Measurements from ENCODE around the gene ARHGEF33. TPM values are rescaled to one million over a fixed set of nuclear protein-coding genes. Genes with fewer than 3 reads are reported as not detected.

The ARHGEF33 gene
- total and polyA plus RNA-seq, 2 experiments from 2014 or later = 0.54 to 0.75 TPM

DNA sequence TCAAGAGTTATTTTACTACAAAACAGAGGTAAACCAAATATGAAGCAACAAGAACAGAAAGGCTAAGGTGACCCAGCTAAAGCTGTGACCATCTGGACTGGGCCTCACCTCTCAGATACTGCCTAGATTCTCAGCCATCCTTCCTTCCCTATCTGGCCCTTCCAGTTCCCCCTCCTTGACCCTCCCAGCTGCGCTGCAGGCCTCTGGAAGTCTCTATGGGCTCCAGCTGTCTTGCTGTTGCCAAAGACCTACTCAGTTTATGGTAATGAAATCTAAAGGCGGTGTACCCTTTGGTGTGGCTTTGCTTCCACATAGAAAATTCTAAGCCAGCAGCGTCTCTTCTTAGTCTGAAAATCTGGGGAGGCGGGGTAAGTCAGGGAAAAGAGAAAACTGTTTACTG lies 55.7 kb downstream of the ARHGEF33 start:
- H3K36me3 ChIP-seq (ENCODE audit: low read depth) = no peaks in the 10 kb centered on the region
- TF ChIP-seq EZH2phosphoT487 (IDR thresholded peaks at IDR 0.05; ENCODE audit: insufficient read depth, low read depth) (no peak), EZH2 (IDR thresholded peaks at IDR 0.05; ENCODE audit: insufficient read depth, poor library complexity, severe bottlenecking) (no peak)

GRCh38 chr2:38945911-38946310 lies 56.2 kb downstream of the ARHGEF33 start:
- Histone ChIP-seq H3K9ac (no peak overlapping the region), H3K27ac (no peak overlapping the region), H2AFZ (no peak overlapping the region), H3K27me3 (replicated peaks; ENCODE audit: insufficient read depth) (no peaks in the 10 kb centered on the region), H3F3A (ENCODE audit: insufficient read depth) (peaks cover 11% of the 10 kb centered on the region), H3K36me3 (ENCODE audit: low read depth) (no peaks in the 10 kb centered on the region), H3K79me2 (ENCODE audit: insufficient read depth) (no peaks in the 10 kb centered on the region), H3K4me3 (no peak overlapping the region), H3K4me2 (ENCODE audit: unreplicated experiment) (no peak overlapping the region), H4K20me1 (ENCODE audit: insufficient read depth) (no peaks in the 10 kb centered on the region), H3K4me1 (ENCODE audit: insufficient read depth) (peaks cover 6% of the 10 kb centered on the region; the same call in 1 of the 2 replicates), H3K9me2 (ENCODE audit: insufficient read depth) (no peaks in the 10 kb centered on the region), H3K9me3 (ENCODE audit: low read depth) (no peaks in the 10 kb centered on the region)
- no peak for TF ChIP-seq EZH2 (IDR thresholded peaks at IDR 0.05; ENCODE audit: insufficient read depth, poor library complexity, severe bottlenecking)
- no peak for TF ChIP-seq EZH2phosphoT487 (IDR thresholded peaks at IDR 0.05; ENCODE audit: insufficient read depth, low read depth)
- WGBS, 2 experiments (ENCODE audit: low coverage in 1 of 2, low lambda C conversion rate in 2 of 2, missing lambda C conversion rate in 2 of 2) = 83 to 89% methylated on average over 5 of the region's 5 CpGs
- in situ Hi-C loops (cut with MboI) = no loop called here
- DNase-seq = no peak

More for the DNA sequence above, 55.7 kb downstream of the ARHGEF33 start:
- Histone ChIP-seq H2AFZ (no peak overlapping the region), H3K4me2 (ENCODE audit: unreplicated experiment) (no peak overlapping the region), H3K9ac (no peak overlapping the region), H3F3A (ENCODE audit: insufficient read depth) (peaks cover 11% of the 10 kb centered on the region), H3K9me2 (ENCODE audit: insufficient read depth) (no peaks in the 10 kb centered on the region), H4K20me1 (ENCODE audit: insufficient read depth) (no peaks in the 10 kb centered on the region), H3K4me1 (ENCODE audit: insufficient read depth) (peaks cover 6% of the 10 kb centered on the region; the same call in 1 of the 2 replicates), H3K4me3 (no peak overlapping the region), H3K79me2 (ENCODE audit: insufficient read depth) (no peaks in the 10 kb centered on the region), H3K9me3 (ENCODE audit: low read depth) (no peaks in the 10 kb centered on the region), H3K27me3 (replicated peaks; ENCODE audit: insufficient read depth) (no peaks in the 10 kb centered on the region), H3K27ac (no peak overlapping the region)
- DNase-seq = no peak
- in situ Hi-C loops (cut with MboI) = no loop called here
- 96 to 98% methylated on average over 4 of the region's 4 CpGs for WGBS, 2 experiments (ENCODE audit: low coverage in 1 of 2, low lambda C conversion rate in 2 of 2, missing lambda C conversion rate in 2 of 2)

GRCh38 chr2:38947241-38948239 lies 57.9 kb downstream of the ARHGEF33 start:
- Histone ChIP-seq H3F3A (ENCODE audit: insufficient read depth) (peaks cover 11% of the 10 kb centered on the region), H3K9me3 (ENCODE audit: low read depth) (no peaks in the 10 kb centered on the region), H3K79me2 (ENCODE audit: insufficient read depth) (no peaks in the 10 kb centered on the region), H3K4me3 (no peak overlapping the region), H2AFZ (no peak overlapping the region), H3K36me3 (ENCODE audit: low read depth) (no peaks in the 10 kb centered on the region), H3K9ac (no peak overlapping the region), H3K27ac (no peak overlapping the region), H3K4me1 (ENCODE audit: insufficient read depth) (peaks cover 6% of the 10 kb centered on the region; the same call in 1 of the 2 replicates), H3K4me2 (ENCODE audit: unreplicated experiment) (no peak overlapping the region), H3K9me2 (ENCODE audit: insufficient read depth) (no peaks in the 10 kb centered on the region), H3K27me3 (replicated peaks; ENCODE audit: insufficient read depth) (no peaks in the 10 kb centered on the region), H4K20me1 (ENCODE audit: insufficient read depth) (no peaks in the 10 kb centered on the region)
- peak; percentile 83 for DNase-seq
- in situ Hi-C loops (cut with MboI) = no loop called here
- TF ChIP-seq EZH2 (IDR thresholded peaks at IDR 0.05; ENCODE audit: insufficient read depth, poor library complexity, severe bottlenecking) (no peak), EZH2phosphoT487 (IDR thresholded peaks at IDR 0.05; ENCODE audit: insufficient read depth, low read depth) (no peak)
- 34 to 35% methylated on average over 11 of the region's 11 CpGs for WGBS, 2 experiments (ENCODE audit: low coverage in 1 of 2, low lambda C conversion rate in 2 of 2, missing lambda C conversion rate in 2 of 2)

GRCh38 chr2:38948387-38948882 lies 58.8 kb downstream of the ARHGEF33 start:
- H3K36me3 ChIP-seq (ENCODE audit: low read depth) = no peaks in the 10 kb centered on the region
- no peak overlapping the region for H3K9ac ChIP-seq
- TF ChIP-seq EZH2 (IDR thresholded peaks at IDR 0.05; ENCODE audit: insufficient read depth, poor library complexity, severe bottlenecking) (no peak), EZH2phosphoT487 (IDR thresholded peaks at IDR 0.05; ENCODE audit: insufficient read depth, low read depth) (no peak)
- H3F3A ChIP-seq (ENCODE audit: insufficient read depth) = peaks cover 11% of the 10 kb centered on the region
- no peaks in the 10 kb centered on the region for H3K27me3 ChIP-seq (replicated peaks; ENCODE audit: insufficient read depth)
- in situ Hi-C loops (cut with MboI) = no loop called here
- H3K27ac ChIP-seq = no peak overlapping the region
- H3K4me1 ChIP-seq (ENCODE audit: insufficient read depth) = peaks cover 6% of the 10 kb centered on the region; the same call in 1 of the 2 replicates
- H3K4me2 ChIP-seq (ENCODE audit: unreplicated experiment) = no peak overlapping the region
- no peak for DNase-seq
- no peaks in the 10 kb centered on the region for H3K9me2 ChIP-seq (ENCODE audit: insufficient read depth)
- no peaks in the 10 kb centered on the region for H4K20me1 ChIP-seq (ENCODE audit: insufficient read depth)
- no peak overlapping the region for H2AFZ ChIP-seq
- no peak overlapping the region for H3K4me3 ChIP-seq
- H3K79me2 ChIP-seq (ENCODE audit: insufficient read depth) = no peaks in the 10 kb centered on the region
- WGBS, 2 experiments (ENCODE audit: low coverage in 1 of 2, low lambda C conversion rate in 2 of 2, missing lambda C conversion rate in 2 of 2) = 71 to 73% methylated on average over 3 of the region's 3 CpGs
- H3K9me3 ChIP-seq (ENCODE audit: low read depth) = no peaks in the 10 kb centered on the region

Measured in GM23248 (cell line).